Endometrial microvascular endothelial cells (primary cell): ENCODE data around the gene HIC1. TPM values are rescaled to one million over a fixed set of nuclear protein-coding genes. Genes with fewer than 3 reads are reported as not detected.

Experiments
- in situ Hi-C: cut with HindIII; loops from 2 replicates; pipeline ENCODE4 v1.10.0; 2017; ENCODE audit warnings: low sequenced_read_pairs, low pct_unique_long_range_greater_than_20kb; ENCODE audit errors: inconsistent ontology term
- total RNA-seq: library from RNA; depleted of rRNA; stranded (reverse); fragments of >200 nt; gene quantifications from one replicate; pipeline ENCODE4 v1.2.3, GENCODE V29; 2015; ENCODE audit errors: inconsistent ontology term

The HIC1 gene
- total RNA-seq, 1 donor from 2014 or later = 27.2 TPM

DNA sequence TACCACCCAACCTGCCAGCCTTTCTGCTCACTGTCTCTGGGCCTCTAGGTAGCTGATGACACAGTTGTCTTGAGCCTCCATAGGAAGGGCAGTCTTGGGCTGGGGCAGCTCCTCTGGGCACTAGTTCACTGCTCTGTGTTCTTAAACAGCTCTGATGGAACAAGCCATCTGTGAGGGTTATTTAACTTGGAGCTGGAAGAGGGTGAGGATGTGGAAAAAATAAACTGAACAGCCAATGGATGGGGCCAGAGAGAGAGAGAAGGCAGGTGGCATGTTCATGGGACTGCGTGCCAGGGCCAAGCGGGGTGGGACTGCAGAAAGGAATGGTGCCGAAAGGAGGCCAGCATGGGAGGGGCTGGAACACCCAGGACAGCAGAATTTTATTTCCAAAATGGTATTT, 52.6 kb downstream of the HIC1 start:
- in situ Hi-C loops = no loop called here

GRCh38 chr17:2108170-2108569, 53.3 kb downstream of the HIC1 start:
- in situ Hi-C loops = no loop called here

GRCh38 chr17:2110436-2110835, 55.5 kb downstream of the HIC1 start:
- in situ Hi-C loops = no loop called here

DNA sequence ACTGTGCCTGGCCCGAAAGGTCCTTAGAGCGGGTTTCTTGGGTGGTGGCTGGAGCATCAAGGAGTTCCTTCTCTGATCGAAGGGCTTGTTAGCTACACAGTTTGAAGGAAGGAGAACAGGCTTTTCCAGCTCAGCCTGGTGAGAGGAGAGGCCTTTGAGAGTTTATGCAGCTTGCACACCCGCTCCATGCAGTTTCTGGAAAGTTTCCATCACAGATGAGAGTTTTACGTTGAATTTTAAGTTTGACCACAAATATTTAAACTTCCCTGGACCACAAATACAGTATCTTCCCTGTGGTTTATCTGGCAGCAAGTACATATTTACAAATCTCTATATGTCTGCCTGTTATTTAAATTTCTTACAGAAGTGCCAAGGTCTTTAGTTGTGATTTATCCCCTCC, 56.8 kb downstream of the HIC1 start:
- in situ Hi-C loops = no loop called here

Other genes with a start within 250 kb of the HIC1 start
- 6.7 TPM for gene SMYD4, start 225.2 kb upstream of the HIC1 start, total RNA-seq
- 33.3 TPM for gene RPA1, start 225.1 kb upstream of the HIC1 start, total RNA-seq
- gene RTN4RL1, start 29.8 kb upstream of the HIC1 start, total RNA-seq = not detected
- gene DPH1, start 24.9 kb upstream of the HIC1 start, total RNA-seq = 38.8 TPM
- 97.7 TPM for gene OVCA2, start 13.1 kb upstream of the HIC1 start, total RNA-seq
- 67.2 TPM for gene SMG6, start 248.7 kb downstream of the HIC1 start, total RNA-seq
- gene SRR, start 248.8 kb downstream of the HIC1 start, total RNA-seq = 23.3 TPM